Effector CD8-positive, alpha-beta T cell (primary cell): ENCODE measurements around the gene ANKS6.

Source experiments
- DNase-seq: peaks from one replicate; lab custom pipeline; 2025; lab: John Stamatoyannopoulos, UW

ANKS6 gene

DNA sequence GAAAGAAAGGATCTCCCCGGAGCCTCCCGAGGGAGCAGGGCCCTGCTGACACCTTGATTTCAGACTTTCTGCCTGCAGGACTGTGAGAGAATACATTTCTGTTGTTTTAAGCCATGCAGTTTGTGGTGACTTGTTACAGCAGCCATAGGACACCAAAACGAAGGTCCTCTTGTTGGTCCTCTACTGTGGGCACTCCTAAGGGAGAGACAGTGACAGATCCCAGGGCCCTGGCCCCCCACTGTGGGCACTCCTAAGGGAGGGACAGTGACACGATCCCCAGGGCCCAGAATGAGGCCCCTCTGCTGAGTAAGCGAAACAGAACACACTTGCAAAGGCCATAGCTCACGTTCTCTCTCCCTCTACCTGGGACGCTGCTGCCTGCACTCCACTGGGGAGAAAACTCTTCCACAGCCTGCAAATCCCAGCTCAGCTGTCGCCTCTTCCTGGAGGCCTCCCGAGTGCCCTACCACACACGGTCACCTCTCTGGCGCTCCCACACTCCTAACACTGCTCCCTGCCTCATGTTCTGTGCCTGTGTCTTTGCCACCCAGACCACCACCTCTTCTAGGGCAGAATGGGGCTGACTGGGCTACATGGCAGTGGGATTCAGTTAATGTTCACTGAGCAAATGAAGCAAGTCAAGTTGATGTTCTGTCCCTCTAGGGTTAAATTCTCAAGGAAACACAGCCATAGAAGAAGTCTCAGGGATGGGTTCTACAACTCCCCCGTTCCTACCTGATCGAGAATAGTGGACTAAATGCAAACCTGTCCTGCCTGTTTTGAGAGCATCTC lies 23.8 kb downstream of the ANKS6 start:
- no peak for DNase-seq

DNA sequence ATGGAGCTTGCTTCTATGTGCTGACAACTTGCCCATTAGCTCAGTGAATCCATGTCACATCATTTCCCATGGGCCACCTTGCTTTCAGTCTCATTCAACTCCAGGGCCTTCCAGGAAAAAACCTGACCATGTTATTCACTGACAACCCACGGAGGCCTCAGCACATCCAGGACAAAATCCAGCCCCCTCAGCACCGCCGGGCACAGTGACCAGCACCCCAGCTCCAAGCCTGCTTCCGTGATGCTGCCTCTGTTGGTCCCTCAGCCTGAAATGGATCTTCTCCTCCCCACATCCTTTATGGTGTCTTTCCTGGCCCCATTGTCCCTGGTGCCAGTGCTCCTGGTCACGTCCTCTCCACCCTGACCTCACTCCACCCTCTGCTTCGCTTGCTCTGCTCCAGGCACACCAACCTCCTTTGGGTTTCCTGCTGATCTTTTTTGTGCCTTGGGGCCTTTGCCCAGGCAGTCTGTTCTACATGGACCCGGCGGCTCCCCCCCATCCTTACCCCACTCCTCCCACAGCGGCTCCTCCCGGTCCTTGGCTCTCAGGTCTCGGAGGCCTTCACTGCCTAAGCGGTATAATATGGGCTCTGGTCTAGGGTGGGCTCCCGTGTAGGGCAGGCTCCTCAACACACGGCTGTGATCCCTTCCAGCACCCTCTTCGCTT lies 25.0 kb downstream of the ANKS6 start:
- no peak for DNase-seq

DNA sequence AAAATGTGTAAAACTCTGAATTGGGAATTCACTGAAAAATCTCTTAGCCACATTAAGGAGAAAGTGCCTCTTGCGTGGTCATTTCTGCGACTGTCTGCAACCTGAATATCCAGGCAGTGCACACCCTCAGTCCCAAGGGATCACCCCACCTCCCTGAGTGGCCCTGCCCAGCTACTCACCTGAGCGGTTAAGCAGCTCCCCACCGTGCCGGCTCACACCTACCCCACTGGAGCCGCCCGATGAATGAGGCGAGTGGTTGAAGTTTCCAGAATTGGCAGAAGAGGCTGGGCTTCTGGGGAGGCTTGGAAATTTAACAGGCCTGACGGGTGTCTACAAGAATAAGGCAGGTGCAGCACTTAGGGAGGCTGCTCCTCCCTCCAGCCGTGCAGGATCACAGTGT lies 25.6 kb downstream of the ANKS6 start:
- no peak for DNase-seq

DNA sequence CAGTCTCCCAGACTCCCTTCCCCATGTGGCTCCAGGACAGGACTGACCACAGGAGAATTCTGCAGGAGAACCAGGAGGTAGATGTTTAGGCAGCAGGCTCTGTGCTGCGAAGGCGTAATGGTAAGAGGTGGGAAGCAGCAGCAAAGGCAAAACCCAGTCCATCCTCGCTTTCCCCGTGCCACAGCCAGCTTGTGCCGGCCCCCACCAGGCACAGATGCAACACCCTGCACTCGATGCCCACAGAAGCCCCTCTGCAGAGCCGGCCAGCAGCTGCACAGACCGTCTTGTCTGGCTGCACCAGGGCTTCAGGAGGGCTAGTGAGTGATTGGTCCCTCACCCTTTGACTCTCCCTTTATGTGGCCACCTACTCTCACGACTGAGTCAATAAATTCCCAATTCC lies 28.0 kb downstream of the ANKS6 start:
- no peak for DNase-seq

DNA sequence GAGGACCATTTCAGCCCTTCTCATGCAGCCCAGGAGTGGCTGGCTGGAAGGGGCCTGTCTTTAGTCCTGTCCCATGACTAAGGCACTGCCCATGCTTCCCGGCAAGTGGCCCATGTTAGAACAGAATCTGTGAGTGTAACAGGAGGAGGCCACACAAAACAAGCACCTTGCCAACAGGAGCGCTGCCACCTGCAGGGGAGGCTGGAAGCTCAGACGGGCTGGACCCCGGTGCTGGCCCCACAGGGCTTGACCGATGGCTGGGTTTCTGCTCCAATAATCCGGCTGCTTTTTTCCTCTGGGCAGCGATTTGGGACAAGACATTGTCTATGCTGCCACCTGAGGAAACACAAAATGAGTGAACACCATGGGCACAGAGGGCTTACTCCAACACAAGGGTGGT lies 28.4 kb downstream of the ANKS6 start:
- no peak for DNase-seq

DNA sequence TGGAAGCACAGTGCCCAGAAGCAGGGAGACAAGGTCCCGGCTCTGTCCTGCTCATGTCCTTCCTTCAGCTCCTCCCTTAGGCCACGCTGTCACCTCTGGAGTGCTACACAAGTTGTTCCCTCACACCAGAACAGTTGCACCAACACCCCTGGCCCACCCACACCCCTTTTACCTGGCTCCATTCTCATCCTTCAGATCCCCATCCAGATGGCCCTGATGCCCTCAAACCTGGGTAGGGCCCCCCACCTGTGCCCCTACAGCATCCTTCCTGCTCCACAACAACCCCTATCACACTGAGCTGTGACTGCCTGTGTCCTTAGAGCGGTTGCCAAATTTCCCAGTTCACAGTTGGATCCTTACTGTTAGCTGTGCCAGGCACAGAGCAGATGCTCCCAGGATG lies 29.2 kb downstream of the ANKS6 start:
- DNase-seq, result no peak

DNA sequence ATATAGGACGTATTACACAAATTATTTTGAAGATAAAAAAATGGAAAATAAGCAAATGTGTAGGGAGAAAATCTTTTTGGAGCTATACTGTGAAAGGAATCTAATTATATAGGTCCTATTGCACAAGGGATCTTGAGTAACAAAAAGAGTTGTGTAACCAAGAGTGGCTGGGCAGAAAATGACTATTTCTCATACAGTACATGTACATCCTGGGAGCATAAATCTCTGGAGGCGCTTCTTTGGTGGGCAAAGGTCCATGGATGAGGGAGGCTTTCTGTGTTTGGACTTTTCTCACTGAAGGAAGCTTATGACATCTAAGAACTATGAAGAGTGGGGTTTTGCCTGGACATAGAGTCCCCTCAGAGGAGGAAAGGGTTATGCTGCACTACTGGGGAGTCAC lies 29.8 kb downstream of the ANKS6 start:
- no peak for DNase-seq

DNA sequence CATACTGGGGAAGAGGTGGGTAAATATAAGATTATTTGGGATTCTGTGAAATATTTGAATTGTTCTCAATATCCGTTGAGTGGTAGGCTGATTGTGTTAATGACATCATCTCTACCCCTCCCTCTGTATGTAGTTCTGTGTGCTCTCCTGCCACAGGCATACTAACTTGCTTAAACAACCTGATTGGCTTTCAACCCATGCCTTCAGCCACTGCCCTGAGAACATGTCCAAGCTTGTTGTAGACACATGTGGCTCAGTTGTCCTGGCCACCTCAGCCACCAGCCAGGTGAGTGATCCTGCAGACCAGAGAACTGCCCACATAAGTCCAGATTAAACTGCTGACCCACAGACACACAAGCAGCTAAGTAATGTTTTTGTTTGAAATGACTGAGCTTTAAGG lies 31.1 kb downstream of the ANKS6 start:
- no peak for DNase-seq

DNA sequence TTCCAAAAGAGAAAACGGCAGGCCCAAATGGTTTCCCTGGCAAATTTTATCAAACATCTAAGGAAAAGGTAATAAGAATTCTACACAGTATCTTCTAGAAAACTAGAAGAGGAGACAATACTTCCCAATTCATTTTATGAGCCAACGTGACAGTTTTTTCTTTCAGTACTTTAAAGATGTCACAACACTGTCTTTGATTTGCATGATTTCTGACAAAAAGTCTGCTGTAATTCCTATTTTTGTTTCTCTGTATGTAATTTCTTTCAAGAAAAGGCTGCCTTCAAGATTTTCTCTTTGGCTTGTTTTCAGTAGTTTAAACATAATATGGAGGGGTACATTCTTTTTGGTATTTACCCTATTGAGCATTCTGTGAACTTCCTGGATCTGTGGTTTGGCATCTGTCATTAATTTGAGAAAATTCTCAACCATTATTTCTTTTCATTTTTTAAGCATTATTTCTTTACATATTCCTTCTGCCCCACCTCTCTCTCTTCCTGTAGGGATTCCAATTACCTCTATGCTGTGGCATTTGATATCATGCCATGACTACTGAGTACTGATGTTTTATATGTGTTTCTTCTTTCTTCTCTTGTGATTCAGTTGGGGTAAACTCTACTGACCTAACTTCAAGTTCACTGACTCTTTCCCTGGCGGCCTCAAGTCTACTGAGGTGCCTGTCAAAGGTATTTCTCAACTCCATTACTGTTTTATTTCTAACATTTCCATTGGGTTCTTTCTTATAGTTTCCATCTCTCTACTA lies 32.2 kb downstream of the ANKS6 start:
- no peak for DNase-seq

DNA sequence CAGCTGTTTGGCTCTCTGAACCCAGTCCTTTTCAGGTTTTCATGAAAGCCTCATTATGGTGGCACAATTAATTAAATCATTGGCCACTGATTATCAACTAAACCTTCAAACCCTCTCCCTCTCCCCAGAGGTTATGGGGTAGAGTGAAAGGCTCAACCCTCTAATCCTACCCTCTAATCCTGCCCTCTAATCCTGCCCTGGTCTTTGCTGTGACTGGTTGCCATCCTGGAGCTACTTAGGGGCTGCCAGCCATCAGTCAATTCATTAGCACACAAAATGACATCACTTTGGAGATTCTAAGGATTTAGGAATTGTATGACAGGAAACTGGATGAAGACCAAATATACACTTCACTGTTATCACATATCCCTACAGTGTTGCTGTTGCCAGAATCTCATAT lies 36.1 kb downstream of the ANKS6 start:
- DNase-seq, result no peak

DNA sequence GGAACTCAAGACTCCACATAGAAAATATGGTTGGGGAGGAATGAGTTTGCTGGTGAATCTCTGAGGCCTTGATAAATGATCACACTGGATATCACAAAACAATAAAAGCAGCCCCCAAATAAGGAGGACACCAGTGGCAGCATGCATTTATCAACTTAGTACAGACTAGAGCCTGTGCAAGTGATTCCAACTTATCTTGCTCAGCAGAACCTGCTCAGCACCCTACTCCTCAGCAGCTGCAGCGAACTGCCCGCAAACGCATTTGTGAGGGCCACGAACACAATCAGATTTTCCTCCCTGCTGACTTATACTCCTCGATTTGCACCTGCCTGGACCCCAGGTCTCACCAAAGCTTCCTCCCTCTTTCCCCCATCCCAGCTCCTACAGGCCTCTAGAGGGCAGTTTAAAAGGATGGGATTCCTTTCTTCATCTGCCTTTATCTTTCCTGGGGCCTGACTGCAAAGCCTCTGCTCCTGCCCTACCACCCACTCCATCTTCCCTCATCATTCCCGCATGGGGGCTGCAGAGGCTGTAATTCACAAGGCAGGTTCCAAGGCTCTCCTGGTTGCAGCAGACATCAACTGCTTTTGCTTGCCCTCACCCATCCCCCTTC lies 41.2 kb downstream of the ANKS6 start:
- no peak for DNase-seq

DNA sequence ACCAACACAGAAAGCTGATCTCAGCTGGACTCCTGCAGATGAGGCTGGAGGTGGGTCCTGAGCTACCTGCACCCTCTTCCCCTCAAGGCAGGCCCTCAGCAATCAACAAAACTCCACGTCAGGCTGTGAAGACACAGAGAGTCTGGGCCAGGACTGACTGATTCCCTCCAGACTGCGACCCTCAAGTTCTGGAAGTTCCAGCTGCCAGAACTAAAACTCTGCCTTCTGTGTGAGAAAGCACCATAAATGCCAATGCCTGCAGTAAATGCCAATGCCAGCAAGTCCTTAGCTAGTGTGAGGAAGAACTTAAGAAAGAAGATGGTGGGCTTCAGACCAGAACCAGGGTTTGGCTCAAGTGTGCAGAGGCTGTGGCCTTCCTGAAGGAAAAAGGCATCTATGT lies 45.1 kb downstream of the ANKS6 start:
- DNase-seq, result no peak

DNA sequence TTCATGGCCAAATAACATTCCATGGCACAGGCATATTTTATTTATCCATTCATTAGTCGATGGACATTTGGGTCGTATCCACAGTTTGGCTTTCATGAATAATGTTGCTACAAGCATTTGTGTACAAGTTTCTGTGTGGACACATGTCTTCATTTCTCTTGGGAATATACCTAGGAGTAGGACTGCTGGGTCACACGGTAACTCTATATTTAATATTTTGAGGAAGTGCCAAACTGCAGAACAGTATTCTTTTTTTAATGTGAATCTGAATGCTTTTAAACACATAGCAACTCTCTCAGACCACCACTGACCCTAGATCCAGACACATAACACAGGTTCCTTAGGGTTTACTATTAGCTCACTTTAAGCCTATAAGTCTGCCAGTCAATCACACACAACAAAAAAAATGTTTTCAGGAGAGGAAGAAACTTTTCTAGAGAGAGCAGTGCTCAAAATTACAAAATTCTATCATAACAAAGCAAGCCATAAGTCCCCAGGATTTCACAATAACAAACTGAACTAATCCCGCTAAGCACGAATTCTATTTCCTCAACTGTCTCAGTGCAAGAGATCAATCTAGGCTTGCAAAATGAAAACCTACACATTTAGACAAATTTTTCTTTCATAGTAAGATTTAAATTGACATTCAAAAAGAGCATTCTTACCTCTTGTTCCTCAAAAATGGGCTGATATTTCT lies 45.8 kb downstream of the ANKS6 start:
- no peak for DNase-seq

DNA sequence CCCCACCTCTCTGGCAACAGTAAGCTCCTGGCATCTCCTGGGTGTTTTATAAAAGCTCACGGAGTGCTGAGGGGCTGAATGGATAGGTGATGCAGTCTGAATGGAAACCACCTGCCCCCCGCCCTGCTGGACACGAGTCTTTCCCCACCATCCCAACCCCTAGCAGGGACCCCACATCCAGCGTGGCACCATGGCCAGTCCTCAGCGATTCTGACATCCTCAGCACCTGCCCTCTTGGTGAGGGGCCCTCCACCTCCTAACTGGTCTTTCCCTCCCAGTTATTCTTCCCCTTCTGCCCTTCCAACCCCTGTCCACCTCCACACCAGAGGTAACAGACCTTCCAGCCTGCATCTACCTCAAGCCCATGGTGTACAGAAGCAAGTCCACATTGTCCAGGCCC lies 48.9 kb downstream of the ANKS6 start:
- no peak for DNase-seq

DNA sequence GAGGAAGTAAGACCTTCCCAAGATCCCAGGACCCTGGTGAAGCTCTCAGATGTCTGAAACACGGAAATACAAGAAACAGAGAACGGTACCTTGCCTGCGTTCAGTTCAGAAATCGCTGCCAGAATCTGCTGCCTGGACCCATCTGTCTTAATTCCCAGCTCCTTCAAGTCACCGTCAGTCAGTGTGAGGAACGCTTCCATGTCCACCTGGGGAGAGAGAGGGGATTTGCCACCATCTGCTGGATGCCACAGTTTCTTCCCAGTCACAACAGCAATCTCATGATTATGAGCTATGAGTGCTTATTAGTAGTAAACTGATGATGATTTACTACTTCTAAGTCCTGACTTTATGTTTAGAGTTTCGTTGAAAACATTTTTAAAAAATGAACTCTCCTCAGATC lies 50.9 kb downstream of the ANKS6 start:
- no peak for DNase-seq

DNA sequence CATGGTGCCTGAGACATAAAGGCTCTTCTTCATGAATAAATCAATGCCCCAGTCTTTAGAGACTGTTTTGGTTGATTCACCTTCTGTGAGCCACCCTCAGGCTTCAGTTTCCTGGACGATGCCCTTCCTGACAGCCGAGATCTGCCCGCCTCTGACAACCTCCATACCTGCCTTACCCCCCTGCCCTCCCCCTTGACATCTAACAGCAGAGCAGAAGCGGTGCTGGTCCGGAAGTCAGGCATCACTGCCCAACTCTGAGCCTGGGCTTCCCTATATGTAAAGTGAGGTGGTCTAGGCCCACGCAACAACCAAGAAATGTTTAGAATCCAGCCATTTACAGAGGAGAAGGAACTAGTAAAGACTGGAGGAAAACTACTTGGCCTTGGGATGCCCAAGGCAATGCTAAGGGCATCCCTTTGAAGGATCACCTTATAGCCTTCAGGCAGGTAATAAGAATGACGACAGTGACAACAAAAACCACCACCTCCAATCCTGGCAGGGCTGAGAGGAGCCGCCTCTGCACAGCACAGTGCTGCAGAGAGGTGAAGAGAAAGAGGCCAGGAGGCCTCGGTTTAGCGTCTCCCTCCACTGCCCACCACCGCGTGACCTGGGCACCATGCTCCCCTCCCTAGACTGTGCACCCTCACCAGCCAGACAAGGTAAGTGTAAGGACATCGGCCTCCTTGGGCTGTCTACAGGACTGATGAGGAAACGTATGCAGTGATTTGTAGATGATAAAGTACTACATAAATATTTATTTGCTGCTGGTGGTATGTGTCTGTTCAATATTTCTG lies 52.3 kb downstream of the ANKS6 start:
- DNase-seq, result no peak

DNA sequence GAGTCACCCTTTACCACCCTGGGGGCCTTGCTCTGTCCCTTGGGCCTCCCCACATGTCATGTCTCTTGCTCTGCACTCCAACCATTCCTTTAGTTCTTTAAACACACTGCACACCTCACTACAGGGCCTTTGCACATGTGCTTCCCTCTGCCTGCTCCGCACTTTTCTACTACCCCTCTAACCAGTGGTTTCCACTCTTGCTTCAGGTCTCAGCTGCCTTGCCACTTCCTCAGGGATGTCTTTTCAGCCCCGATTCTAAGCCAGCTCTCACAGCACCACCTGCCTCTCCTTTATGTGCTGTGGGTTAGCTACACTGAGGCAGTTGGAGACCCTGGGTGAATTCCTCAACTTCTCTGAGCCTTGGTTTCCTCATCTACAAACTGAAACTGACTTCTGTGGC lies 53.0 kb downstream of the ANKS6 start:
- DNase-seq, result no peak

DNA sequence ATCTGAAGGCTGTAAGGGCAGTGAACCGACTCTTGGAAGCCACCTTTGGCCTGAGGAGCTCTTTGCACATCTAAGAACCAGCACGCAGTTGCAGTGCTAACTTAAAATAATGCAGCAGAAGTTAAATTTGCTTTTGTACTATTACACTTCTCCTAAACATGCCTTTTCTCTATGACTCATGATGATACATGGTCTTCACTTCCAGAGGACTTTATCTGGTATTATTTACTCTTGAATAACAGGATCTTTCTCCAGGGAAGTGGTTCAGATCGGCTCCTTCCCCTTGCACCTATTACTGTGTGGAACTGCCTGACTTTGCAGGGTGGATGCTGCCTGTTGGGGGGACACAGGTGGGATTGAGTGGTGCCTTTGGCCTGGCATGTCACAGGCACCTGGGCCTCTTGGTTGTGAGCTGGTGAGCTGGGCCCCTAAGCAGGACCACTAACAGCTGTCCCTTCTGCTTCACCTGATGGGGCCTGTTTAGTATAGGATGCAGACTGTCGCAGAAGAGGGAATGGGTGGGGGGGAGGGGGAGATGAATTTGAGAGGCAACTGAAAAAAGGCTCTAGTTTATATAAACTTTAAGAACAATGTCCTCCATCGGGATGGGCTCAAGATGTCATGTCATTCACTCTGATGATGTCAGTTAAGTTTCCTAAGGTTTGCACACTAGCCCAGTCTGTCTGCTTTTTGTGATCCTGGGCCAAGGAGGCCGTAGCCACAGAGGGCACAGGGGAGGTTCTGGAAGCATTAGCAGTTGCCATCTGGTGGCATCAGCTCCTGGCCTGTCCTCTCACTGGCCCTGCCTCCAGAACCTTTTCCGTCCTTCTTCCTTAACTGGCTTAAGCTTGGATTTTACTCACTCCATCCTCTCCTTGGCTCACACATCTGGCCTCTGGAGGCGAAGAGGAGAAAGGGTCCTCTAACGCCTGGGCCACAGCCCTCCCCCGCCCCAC lies 53.8 kb downstream of the ANKS6 start:
- DNase-seq, result no peak

DNA sequence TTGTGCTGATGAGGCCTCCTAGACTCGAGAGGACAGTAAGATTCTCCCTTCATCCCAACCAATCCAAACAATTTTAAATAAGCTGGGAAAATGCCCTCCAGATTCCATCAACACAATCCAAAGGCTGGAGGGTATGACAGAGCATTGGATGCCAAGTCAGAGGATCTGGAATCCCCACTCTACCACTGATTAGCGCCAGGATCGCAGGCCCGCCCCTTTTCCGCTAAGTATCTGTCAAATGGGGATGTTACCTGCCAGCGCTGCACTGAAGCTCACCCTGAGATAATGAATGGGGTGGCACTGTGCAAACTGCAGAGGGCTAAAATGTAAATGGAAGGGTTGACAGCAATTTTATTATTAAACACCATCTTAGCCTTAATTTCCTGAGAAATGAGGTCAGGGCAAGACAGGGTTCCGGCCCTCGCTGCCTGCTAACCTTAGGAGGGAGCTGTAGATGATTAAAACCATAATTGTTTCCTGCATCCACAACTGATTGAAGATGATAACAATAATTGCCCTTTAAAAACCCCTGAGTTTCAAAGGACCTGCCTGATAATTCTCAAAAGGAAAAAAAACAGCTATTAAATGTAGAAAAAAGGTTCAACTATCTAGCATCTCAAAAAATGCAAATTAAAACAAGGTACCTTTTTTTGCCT lies 56.0 kb downstream of the ANKS6 start:
- no peak for DNase-seq
